Loucy (cell line): ENCODE results near the gene PHF19.

Experiments used
- H2AFZ ChIP-seq: fragments of 200-600 bp; sonication (generic); 2 replicates; pipeline ENCODE4 v1.6.0; 2016; ENCODE audit warnings: antibody characterized with exemption, mild to moderate bottlenecking, low read length, moderate library complexity
- H3F3A ChIP-seq: fragments of 200-600 bp; 2 replicates; pipeline ENCODE4 v1.6.0; 2016; ENCODE audit warnings: antibody characterized with exemption, low read depth, mild to moderate bottlenecking
- H3K27me3 ChIP-seq: fragments of 200-600 bp; sonication (generic); 2 replicates; pipeline ENCODE4 v1.6.1; 2014; ENCODE audit warnings: low read length, mild to moderate bottlenecking; ENCODE audit not compliant: insufficient read depth, poor library complexity, severe bottlenecking
- H3K36me3 ChIP-seq: fragments of 200-600 bp; sonication (generic); 2 replicates; pipeline ENCODE4 v1.6.1; 2016; ENCODE audit warnings: low read length; ENCODE audit not compliant: insufficient read depth
- H3K4me1 ChIP-seq: fragments of 200-600 bp; sonication (generic); 2 replicates; pipeline ENCODE4 v1.5.1; 2014; ENCODE audit warnings: low read length, mild to moderate bottlenecking; ENCODE audit not compliant: insufficient read depth, poor library complexity, severe bottlenecking
- H3K4me2 ChIP-seq: fragments of 200-600 bp; sonication (generic); 2 replicates; pipeline ENCODE4 v1.6.0; 2014; ENCODE audit warnings: antibody characterized with exemption, low read length, low read depth, mild to moderate bottlenecking; ENCODE audit not compliant: poor library complexity, severe bottlenecking
- H3K4me3 ChIP-seq: fragments of 200-600 bp; sonication (generic); 2 replicates; pipeline ENCODE4 v1.5.1; 2014; ENCODE audit warnings: low read length, mild to moderate bottlenecking, mixed read lengths; ENCODE audit not compliant: poor library complexity, severe bottlenecking
- H3K79me2 ChIP-seq: fragments of 200-600 bp; sonication (generic); 2 replicates; pipeline ENCODE4 v1.6.1; 2014; ENCODE audit warnings: low read length; ENCODE audit not compliant: insufficient read depth
- H3K9ac ChIP-seq: fragments of 200-600 bp; sonication (generic); 2 replicates; pipeline ENCODE4 v1.6.0; 2014; ENCODE audit warnings: mild to moderate bottlenecking, low read depth, low read length, moderate library complexity; ENCODE audit not compliant: poor library complexity, severe bottlenecking
- H3K9me2 ChIP-seq: fragments of 200-600 bp; sonication (generic); replicated peaks from 2 replicates; pipeline ENCODE4 v1.6.1; 2016; ENCODE audit warnings: low read depth, low read length, mixed read lengths
- H3K9me3 ChIP-seq: fragments of 200-600 bp; sonication (generic); 2 replicates; pipeline ENCODE4 v1.6.1; 2014; ENCODE audit warnings: mild to moderate bottlenecking, antibody characterized with exemption, low read length, low read depth; ENCODE audit not compliant: insufficient read depth
- H4K20me1 ChIP-seq: fragments of 200-600 bp; sonication (generic); 2 replicates; pipeline ENCODE4 v1.6.0; 2014; ENCODE audit warnings: antibody characterized with exemption, low read length, mild to moderate bottlenecking; ENCODE audit not compliant: insufficient read depth, poor library complexity, severe bottlenecking
- EZH2phosphoT487 ChIP-seq: fragments of 200-600 bp; IDR thresholded peaks from 2 replicates; pipeline ENCODE4 v1.6.1; 2018; ENCODE audit warnings: antibody characterized with exemption, mild to moderate bottlenecking, moderate library complexity, borderline replicate concordance
- TF ChIP-seq, protein P1 (sequence below): fragments of 200-600 bp; sonication (generic); conservative IDR thresholded peaks from 2 replicates; pipeline ENCODE4 v1.5.1; 2014; ENCODE audit warnings: mild to moderate bottlenecking, antibody characterized with exemption, low read length

PHF19 gene

DNA sequence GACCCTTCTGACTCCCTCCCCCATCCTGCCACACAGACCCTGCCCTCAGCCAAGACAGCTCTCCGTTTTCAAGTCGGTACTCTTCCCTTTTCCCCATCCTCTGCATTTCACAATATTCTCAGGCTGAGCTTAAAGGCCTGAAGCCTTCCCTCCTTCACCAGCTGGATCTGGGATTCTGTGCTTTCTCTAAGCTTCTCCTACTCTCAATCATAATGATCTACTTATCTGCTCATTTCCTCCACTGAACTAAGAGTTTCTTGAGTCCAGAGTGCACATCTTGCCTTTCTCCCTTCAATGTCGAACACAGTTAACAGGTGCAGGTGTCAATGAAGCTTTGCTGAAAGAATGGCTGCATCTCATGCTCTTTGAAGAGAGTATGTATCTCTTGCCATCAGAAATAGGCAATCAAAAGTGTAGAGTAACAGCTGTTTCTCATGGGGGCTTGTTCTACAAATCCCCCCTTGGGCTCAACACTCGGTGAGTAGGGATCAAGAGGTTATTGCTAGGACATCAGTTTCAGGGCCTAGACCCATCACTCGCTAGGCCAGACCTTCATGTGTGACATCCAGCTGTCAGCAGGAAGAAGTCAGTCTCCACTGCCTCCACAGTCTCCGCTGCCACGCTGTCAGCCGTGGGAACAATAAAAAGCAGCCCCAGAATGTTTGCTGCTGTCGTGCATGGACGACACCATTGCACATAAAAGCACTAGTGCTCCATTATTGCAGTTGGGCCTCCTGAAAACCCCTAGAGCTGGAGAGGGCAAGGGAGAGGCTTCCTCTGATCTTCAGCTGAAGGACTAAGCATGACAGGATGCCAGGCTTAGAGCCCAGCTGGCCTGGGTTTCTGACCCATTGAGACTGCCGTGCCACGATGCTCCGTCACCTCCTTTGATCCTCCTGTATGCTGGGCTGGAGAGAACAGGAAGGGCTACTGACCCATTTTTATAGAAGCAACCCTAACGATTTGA is 25.9 kb upstream of the PHF19 start:
- H3K9me3 ChIP-seq, result no peaks in the 10 kb centered on the region
- TF ChIP-seq, protein P1, sequence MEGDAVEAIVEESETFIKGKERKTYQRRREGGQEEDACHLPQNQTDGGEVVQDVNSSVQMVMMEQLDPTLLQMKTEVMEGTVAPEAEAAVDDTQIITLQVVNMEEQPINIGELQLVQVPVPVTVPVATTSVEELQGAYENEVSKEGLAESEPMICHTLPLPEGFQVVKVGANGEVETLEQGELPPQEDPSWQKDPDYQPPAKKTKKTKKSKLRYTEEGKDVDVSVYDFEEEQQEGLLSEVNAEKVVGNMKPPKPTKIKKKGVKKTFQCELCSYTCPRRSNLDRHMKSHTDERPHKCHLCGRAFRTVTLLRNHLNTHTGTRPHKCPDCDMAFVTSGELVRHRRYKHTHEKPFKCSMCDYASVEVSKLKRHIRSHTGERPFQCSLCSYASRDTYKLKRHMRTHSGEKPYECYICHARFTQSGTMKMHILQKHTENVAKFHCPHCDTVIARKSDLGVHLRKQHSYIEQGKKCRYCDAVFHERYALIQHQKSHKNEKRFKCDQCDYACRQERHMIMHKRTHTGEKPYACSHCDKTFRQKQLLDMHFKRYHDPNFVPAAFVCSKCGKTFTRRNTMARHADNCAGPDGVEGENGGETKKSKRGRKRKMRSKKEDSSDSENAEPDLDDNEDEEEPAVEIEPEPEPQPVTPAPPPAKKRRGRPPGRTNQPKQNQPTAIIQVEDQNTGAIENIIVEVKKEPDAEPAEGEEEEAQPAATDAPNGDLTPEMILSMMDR, result no peak
- no peak for TF ChIP-seq EZH2phosphoT487
- H3K36me3 ChIP-seq, result no peaks in the 10 kb centered on the region
- H3K27me3 ChIP-seq, result no peaks in the 10 kb centered on the region
- H3K9me2 ChIP-seq, result no peaks in the 10 kb centered on the region
- H3K4me1 ChIP-seq, result peaks cover 73% of the 10 kb centered on the region
- H3F3A ChIP-seq, result no peaks in the 10 kb centered on the region
- no peaks in the 10 kb centered on the region for H3K79me2 ChIP-seq
- H3K4me3 ChIP-seq, result no peak overlapping the region
- peak overlapping the region; percentile 35 for H3K9ac ChIP-seq
- H2AFZ ChIP-seq, result no peak overlapping the region
- no peaks in the 10 kb centered on the region for H4K20me1 ChIP-seq
- H3K4me2 ChIP-seq, result peak overlapping the region; percentile 8

DNA sequence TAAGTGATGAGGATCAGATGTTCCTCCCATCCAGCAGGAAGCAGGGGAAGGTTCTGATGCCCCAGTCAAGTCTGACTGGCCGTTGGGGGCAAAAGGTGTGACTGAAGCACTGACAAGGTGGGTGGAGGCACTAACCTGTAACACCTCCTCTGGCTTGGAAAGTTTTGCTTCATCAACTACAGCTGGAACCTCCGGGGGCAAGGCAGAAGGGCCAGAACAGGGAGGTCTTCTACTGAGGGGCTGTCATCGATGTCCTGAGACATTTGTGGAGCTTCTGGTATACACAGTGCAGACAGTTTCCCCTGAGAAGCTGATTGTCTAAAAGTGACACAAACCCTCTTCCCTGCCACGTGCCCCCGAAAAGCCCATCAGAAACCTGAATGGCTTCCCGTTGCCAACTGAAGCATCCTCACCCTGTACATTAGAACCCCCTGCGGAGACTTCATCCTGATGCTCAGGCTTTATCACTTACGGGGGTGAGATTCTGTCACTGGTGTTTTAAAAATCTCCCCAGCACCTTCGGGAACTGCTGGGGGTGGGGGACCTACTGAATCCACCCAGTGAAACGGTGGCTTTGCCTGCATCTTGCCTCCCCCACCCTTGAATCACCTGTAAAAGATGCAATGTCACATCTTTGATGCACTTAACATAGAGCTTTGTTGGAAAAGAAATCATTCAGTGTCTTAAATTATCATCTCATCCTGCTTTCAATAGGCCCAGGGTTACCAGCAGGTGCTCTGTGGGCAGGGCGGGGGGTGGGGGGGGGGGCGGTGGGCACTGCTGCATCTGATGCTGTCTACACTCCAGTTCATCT is 25.0 kb upstream of the PHF19 start:
- Histone ChIP-seq H3K27me3 (no peaks in the 10 kb centered on the region), H3K79me2 (no peaks in the 10 kb centered on the region), H3K9ac (no peak overlapping the region), H3K4me2 (no peak overlapping the region), H3K9me3 (no peaks in the 10 kb centered on the region), H3K9me2 (no peaks in the 10 kb centered on the region), H4K20me1 (no peaks in the 10 kb centered on the region), H2AFZ (no peak overlapping the region), H3F3A (no peaks in the 10 kb centered on the region), H3K36me3 (no peaks in the 10 kb centered on the region), H3K4me1 (peaks cover 79% of the 10 kb centered on the region), H3K4me3 (no peak overlapping the region)
- TF ChIP-seq, protein P1, result no peak
- TF ChIP-seq EZH2phosphoT487, result no peak

DNA sequence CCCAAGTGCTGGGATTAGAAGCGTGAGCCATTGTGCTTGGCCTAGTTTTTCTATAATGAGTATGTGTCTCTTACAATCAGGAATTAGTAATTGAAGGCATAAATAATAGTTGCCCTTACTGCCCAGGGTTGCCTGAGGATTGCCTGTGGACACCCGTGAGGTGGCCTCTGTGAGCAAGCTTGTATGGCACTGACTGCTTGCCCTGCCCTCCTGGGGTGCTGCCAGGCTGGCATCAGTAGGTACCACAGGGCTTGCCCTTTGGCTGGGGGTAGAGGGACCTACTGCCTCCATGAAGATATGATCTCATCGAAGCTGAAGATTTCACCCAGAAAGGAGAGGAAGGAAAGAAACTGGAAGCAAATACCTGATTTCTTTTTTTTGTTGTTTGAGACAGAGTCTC is 23.8 kb upstream of the PHF19 start:
- H3K4me2 ChIP-seq, result no peak overlapping the region
- no peaks in the 10 kb centered on the region for H3K79me2 ChIP-seq
- peaks cover 4% of the 10 kb centered on the region; the same call in 1 of the 2 replicates for H3F3A ChIP-seq
- no peaks in the 10 kb centered on the region for H4K20me1 ChIP-seq
- H3K4me1 ChIP-seq, result peaks cover 79% of the 10 kb centered on the region
- H3K36me3 ChIP-seq, result no peaks in the 10 kb centered on the region
- H2AFZ ChIP-seq, result no peak overlapping the region
- H3K9me3 ChIP-seq, result no peaks in the 10 kb centered on the region
- H3K27me3 ChIP-seq, result no peaks in the 10 kb centered on the region
- H3K4me3 ChIP-seq, result no peak overlapping the region
- no peaks in the 10 kb centered on the region for H3K9me2 ChIP-seq
- H3K9ac ChIP-seq, result no peak overlapping the region
- TF ChIP-seq EZH2phosphoT487, result no peak
- TF ChIP-seq, protein P1, result no peak
